AG09319 (cell line): ENCODE data around the gene PTPN3.

Experiments used
- DNase-seq: peaks from one replicate; pipeline ENCODE4 v3.0.0-alpha.2; 2010; ENCODE audit warnings: low read depth; ENCODE audit errors: extremely low read depth
- TF ChIP-seq, protein P1 (sequence below): IDR thresholded peaks from 2 replicates; pipeline ENCODE4 v1.5.1; 2011; ENCODE audit warnings: low read depth, mild to moderate bottlenecking, inconsistent platforms, low read length, moderate library complexity

The PTPN3 gene

DNA sequence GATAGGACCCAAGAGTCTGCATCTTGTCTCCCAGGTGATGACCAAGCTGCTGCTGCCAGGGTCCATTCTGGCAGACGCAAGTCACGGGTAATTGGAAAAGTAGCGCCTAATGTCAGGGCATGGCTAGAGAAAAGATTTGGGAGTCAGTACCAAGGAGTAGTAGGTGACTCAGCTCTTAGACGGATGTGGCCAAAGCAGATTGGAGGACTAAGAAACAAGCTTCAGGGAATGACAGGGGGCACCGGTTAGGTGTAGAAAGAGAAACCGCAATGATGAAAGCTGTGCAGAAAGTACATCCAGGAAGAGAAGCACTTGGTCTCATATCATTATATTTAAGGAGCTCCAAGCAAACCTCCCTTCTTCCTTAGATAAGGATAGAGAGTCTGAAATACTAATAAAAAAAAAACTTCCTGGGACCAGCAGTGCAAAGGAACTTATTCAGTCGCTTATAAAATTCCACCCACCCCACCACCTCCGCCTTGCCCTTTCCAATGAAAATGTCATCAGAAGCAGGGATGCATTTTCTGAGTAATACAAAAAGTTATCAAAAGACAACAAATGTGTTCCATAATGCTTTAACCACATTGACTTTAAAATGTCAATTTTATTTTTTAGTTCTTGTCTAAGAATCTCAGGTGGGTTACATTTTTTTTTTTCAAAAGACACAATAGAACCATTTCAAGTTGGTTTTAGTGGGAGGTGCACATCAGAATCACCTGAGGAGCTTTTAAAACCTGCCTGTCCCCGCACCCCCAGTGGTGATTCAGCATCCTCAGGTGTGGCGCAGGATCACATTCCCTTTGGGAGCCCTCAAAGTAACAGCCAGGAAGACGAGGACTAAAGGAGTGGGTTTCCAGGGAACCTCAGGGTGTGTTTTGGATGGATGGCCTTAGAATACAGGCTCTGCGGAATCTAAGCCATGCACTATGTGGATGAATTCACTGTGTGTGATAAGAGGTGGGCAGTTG is 31.2 kb downstream of the PTPN3 start:
- TF ChIP-seq, protein P1, sequence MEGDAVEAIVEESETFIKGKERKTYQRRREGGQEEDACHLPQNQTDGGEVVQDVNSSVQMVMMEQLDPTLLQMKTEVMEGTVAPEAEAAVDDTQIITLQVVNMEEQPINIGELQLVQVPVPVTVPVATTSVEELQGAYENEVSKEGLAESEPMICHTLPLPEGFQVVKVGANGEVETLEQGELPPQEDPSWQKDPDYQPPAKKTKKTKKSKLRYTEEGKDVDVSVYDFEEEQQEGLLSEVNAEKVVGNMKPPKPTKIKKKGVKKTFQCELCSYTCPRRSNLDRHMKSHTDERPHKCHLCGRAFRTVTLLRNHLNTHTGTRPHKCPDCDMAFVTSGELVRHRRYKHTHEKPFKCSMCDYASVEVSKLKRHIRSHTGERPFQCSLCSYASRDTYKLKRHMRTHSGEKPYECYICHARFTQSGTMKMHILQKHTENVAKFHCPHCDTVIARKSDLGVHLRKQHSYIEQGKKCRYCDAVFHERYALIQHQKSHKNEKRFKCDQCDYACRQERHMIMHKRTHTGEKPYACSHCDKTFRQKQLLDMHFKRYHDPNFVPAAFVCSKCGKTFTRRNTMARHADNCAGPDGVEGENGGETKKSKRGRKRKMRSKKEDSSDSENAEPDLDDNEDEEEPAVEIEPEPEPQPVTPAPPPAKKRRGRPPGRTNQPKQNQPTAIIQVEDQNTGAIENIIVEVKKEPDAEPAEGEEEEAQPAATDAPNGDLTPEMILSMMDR: no peak
- no peak for DNase-seq

DNA sequence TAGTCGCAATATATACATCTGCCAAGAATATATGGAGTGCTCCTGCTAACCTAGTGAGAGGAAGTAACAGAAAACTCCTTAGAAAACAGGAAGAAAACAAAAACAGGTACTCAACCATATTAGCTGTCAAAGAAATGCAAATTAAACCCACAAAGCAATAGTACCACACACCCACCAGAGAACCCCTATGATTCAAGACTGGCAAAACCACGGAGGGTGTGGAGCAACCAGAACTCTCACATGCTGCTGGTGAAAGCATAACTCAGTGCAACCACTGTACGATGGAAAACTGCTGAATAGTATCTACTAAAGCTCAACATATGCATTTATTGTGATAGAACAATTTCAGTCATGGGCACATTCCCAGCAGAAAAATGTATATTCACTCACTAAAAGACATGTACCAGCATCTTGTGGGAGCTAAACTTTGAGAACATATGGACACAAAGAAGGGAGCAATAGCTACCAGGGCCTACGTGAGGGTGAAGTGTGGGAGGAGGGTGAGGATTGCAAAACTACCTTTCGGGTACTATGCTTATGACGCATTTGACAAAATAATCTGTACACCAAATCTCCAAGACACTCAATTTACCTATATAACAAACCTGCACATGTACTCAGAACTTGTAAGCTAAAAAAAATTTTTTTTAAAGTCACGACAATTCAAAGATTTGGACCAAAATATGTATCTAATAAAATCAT is 34.0 kb downstream of the PTPN3 start:
- DNase-seq: no peak
- TF ChIP-seq, protein P1: no peak

DNA sequence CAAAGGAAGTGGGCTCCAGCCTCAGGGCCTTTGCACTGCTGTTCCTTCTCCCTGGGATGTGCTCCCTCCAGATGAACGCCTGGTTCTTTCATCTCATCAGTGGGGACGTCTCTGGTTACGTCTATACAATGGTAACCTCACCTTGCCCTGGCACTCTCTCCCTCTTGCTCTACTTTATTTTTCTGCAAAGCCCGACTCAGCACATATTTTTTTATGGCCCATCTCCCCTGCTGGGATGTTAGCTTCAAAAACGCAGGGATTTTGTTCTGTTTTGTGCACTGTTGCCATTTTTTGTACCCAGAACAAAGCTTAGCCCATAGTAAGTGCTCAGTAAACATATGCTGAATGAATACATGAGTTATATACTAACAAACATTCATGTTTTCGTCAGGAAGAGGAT is 37.5 kb downstream of the PTPN3 start:
- TF ChIP-seq, protein P1: no peak
- no peak for DNase-seq

DNA sequence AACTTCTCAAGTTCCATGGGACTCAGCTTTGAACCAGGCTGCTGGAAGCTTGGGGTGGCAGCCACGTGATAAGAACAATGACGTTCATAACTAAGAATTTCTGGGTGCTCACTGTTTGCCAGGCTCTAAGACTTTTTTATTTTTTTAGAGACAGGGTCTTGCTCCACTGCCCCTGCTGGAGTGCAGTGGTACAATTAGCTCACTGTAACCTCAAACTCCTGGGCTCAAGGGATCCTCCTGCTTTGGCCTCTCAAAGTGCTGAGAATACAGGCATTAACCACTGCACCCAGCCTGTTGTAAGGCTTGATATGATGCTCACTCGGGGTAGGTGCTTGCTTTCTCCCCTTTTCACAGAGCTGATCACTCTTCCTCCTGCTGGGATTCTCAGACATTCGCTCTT is 38.7 kb downstream of the PTPN3 start:
- TF ChIP-seq, protein P1: no peak
- DNase-seq: no peak

DNA sequence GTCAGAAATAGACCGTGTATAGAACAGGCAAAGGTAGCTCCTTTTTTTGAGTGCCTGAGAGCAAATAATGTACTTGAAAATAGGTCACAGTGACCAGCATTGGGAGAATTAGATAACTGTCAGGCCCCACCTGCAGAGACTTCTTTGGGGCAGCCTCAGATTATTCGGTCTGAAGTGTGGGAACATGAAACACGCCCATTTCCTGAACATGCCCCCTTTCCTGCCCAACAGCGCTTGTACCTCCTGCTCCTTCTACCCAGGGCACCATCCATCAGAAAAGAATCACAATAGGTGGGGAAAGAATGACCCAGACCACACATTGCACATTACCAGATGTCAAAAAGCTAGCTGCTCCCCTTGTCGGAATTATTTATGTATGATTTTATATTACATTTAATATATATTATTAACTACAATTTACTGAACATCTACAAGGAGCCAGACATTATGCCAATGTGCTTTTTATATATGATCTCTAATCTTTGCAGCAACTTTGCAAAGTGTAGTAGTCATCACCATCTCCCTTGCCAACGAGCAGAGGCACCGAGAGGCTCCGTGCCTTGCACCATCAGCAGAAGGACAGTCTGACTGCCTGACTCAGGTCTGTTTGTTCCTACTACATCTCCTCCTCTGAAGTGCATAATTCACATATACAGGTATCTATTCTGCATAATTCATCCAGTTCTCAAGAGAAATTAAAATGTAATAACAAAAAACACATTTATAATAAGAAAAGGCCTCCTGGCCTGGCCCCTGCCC is 39.5 kb downstream of the PTPN3 start:
- DNase-seq: no peak
- TF ChIP-seq, protein P1: no peak

DNA sequence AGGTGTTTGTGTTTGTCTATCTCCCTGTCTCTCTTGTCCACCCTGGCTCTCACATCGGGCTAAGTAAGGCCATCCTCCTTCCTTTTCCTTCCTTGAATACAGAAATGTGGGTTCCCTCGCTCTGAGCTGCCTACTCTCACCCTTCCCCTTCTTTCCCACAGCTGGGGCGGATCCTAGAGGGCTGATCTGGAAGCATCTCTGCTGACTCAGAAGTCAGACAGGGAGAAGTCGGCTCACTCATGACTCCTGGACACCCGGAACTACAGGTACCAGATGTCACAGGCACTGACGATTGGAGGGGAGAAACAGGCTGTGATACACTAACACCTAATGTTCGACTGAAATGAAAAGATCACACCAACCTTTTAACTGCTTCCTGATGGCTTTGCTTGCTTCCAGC is 41.3 kb downstream of the PTPN3 start:
- DNase-seq: no peak

More for the DNA sequence above, 41.3 kb downstream of the PTPN3 start:
- TF ChIP-seq, protein P1: no peak
